Central memory CD8-positive, alpha-beta T cell (primary cell): ENCODE data around the gene BCL2L14.
A peak's percentile ranks its signal among the peaks of the same experiment; 100 is the strongest.

Experiments used
- ATAC-seq: fragments of 150-1000 bp; cut with Tn5 transposase; replicated peaks from 2 replicates; pipeline ENCODE4 v1.10.0; 2022; ENCODE audit warnings: mild to moderate bottlenecking, moderate FRiP score, moderate number of reproducible peaks; ENCODE audit not compliant: poor library complexity, severe bottlenecking; ENCODE audit errors: extremely low read depth
- DNase-seq, 2 donors: peaks; one replicate each; pipeline ENCODE4 v3.0.0; 2021; ENCODE audit warnings: low spot score in 2 of 2
- H3K27ac Mint-ChIP-seq: one replicate; pipeline ENCODE4 v1.8.0; 2022; ENCODE audit warnings: low read depth, mild to moderate bottlenecking, moderate library complexity, mixed read lengths
- H3K27me3 Mint-ChIP-seq: one replicate; pipeline ENCODE4 v1.8.0; 2022; ENCODE audit warnings: mixed read lengths
- H3K36me3 Mint-ChIP-seq: one replicate; pipeline ENCODE4 v1.8.0; 2022; ENCODE audit warnings: mild to moderate bottlenecking, moderate library complexity, mixed read lengths; ENCODE audit not compliant: insufficient read depth
- H3K4me1 Mint-ChIP-seq: one replicate; pipeline ENCODE4 v1.8.0; 2022; ENCODE audit warnings: mixed read lengths
- H3K4me3 Mint-ChIP-seq: one replicate; pipeline ENCODE4 v1.8.0; 2022; ENCODE audit warnings: mild to moderate bottlenecking, moderate library complexity, mixed read lengths
- H3K9me3 Mint-ChIP-seq: one replicate; pipeline ENCODE4 v1.8.0; 2022; ENCODE audit warnings: mixed read lengths

Gene BCL2L14, protein sequence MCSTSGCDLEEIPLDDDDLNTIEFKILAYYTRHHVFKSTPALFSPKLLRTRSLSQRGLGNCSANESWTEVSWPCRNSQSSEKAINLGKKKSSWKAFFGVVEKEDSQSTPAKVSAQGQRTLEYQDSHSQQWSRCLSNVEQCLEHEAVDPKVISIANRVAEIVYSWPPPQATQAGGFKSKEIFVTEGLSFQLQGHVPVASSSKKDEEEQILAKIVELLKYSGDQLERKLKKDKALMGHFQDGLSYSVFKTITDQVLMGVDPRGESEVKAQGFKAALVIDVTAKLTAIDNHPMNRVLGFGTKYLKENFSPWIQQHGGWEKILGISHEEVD

DNA sequence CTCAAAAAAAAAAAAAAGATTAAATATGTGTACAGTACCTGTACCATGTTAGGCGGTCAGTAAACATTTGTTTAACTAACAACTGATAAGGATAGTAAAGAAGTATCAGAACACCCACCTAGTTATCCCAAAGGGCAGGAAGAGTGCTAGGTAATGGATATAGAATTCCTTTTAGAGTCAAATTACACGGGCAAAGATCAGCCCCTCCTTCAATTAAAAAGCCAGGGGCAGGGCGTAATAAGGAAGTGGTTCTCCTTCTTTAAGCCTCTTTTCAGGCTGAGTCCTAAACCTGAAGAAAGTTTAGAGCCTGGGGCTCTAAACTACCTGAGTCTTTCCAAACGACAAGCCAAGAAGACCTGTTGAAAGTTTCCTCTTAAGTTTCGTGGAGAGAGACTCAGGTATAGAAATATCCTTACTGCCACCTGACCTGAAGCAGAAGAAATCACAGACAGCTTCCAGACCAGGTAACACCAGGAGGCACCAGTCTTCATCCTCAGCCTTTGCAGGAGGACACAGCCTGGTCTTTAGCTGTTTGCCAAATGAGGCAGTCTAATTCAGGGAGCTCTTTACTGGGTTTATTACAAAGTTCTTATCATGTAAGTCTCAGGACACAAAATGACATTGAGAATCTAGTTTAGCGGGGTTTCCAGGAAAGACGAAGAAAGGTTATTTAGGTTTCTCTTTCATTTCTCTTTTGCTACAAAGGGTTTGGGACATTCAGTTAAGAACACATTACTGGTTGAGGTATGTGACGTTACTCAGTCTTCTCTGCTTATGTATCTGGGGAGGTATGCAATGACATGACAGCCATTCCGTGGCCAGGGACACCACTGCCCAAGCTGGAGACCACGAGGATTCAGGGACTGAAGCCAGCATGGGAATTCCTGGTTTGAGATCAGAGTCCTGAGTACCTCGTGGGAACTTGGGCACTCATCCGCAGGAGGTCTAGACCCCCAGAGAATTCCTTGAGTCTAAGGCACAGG is at the start of gene BCL2L14:
TSS of gene BCL2L14 (plus strand) at position 266 of the 983 bp plus-strand sequence. CDS start 8,367 bp downstream, outside the sequence.
- Mint-ChIP-seq H3K9me3 (no peaks in the 10 kb centered on the region), H3K27ac (no peak within 1 kb of the TSS), H3K27me3 (peaks cover 48% of the 10 kb centered on the region), H3K4me3 (peak within 1 kb of the TSS; percentile 46), H3K36me3 (no peaks in the 10 kb centered on the region), H3K4me1 (peaks cover 26% of the 10 kb centered on the region)
- DNase-seq = no peak
- peak; percentile 36 for ATAC-seq

DNA sequence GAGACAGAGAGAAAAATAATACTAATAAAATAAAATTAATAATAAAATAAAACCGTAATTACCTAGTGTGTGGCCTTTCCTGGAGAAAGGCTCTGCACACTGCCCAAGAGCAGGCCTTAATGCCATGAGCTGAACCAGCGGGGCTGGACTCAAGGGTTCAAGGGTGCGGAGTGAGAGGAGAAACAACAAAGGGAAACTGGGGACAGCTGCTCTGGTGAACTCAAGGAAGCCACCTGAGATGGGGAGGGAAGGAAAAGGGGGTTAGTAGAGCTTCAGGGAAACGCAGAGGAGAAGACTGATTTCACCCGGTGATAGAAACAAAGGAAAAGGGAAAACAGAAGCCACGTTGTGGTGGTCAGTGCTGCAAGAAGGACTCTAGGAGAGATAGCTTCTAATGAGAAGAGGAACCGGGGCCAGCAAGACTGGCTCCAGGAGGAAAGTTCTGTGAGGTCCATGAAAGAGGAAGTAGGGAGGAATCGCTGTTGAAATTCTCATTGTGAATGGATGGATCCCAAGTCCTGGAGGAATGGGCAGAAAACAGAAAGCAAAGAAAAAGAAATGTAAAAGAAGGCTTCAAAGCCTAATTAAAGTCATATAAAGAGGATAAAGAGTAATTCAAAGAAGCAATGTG is 48.3 kb upstream of the BCL2L14 start:
- Mint-ChIP-seq H3K4me3 (no peak overlapping the region), H3K27ac (no peak overlapping the region), H3K36me3 (no peaks in the 10 kb centered on the region), H3K27me3 (no peaks in the 10 kb centered on the region), H3K4me1 (peaks cover 22% of the 10 kb centered on the region), H3K9me3 (no peaks in the 10 kb centered on the region)
- ATAC-seq = no peak
- no peak for DNase-seq

DNA sequence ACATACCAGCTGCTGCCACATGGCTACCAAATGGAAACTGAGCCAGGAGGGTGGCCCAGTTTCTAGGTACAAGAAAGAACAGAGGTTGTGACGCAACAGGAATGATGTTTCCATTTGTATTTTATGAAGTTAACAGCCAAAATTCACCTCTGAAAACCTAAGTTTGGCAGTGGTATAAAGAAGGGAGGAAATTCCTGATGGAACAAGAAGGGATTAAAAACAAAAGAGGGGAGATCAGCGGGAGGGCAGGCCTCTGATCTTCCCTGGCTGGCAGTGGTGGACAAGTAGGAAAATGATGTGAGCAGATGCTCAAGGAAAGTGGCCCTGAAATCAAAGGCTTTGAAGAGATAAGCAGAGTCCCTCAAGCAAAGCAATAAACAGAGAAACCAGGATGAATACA is 47.3 kb upstream of the BCL2L14 start:
- ATAC-seq = no peak
- peak overlapping the region; percentile 4 for H3K27ac Mint-ChIP-seq

DNA sequence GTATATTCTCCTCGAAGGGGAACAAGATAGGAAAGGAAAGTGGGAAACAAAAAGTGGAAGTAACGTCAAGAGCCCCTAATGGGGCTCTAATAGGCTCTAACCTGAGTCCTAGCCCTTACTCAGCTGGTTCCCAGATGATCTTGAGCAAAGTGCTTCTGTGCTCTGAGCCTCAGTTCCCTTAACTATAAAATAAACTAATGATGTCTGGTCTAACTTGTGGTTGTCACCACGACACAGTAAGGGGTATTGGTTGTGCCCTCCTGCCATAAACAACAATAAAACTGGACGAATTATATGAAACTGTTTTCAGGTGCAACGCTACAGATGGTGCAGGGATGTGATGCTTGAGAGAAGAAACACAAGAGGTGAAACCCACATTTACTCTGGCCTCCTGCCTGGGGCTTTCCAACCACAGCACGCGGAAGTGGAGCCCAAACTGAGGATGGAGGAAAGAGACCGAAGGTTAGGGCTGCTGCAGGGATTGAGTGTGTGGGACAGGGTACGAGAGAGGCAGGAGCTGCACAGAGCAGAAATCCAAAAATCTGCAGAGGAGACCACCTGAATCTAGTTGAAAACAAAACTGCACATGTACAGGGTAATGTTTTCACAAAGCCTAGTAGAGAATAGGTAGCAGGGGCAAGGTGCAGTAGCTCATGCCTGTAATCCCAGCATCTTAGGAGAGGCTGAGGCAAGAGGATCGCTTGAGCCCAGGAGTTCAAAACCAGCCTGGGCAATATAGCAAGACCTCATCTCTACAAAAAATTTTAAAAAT is 45.6 kb upstream of the BCL2L14 start:
- no peaks in the 10 kb centered on the region for H3K36me3 Mint-ChIP-seq
- peaks cover 22% of the 10 kb centered on the region for H3K4me1 Mint-ChIP-seq
- H3K27ac Mint-ChIP-seq = peak overlapping the region; percentile 16
- peak; percentile 79 for ATAC-seq
- H3K4me3 Mint-ChIP-seq = peak overlapping the region; percentile 4
- H3K9me3 Mint-ChIP-seq = no peaks in the 10 kb centered on the region
- H3K27me3 Mint-ChIP-seq = no peaks in the 10 kb centered on the region
- DNase-seq = no peak

More for the DNA sequence above, 47.3 kb upstream of the BCL2L14 start:
- Mint-ChIP-seq H3K4me1 (peaks cover 22% of the 10 kb centered on the region), H3K9me3 (no peaks in the 10 kb centered on the region), H3K4me3 (no peak overlapping the region), H3K36me3 (no peaks in the 10 kb centered on the region), H3K27me3 (no peaks in the 10 kb centered on the region)
- DNase-seq = no peak

DNA sequence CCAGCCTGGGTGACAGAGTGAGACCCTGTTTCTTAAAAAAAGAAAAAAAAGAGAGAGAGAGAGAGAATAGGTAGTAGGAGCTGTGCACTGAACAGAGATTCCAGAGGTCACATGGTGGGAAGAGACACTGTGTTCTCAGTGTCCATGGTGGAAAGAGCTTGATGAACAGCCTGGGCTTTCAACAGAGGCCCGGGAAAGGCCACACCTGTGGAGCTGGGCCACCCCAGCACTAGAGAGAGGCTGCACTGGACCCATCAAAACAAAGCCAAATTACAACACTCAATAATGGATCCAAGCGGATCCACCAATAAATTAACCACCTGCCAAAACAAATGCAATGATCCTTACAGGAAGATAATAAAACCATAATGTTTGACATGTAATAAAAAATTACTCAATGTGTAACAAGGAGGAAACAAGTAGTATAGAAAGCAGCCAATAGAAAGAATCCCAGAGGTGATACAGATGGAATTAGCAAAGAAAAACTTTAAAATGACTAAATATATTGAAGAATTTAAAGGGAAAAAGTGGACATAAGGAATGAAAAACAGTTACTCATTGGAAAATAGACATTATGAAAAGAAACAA is 44.8 kb upstream of the BCL2L14 start:
- H3K36me3 Mint-ChIP-seq = no peaks in the 10 kb centered on the region
- H3K27me3 Mint-ChIP-seq = no peaks in the 10 kb centered on the region
- no peaks in the 10 kb centered on the region for H3K9me3 Mint-ChIP-seq
- H3K4me3 Mint-ChIP-seq = no peak overlapping the region
- ATAC-seq (no peak), DNase-seq (no peak)
- H3K27ac Mint-ChIP-seq = peak overlapping the region; percentile 16
- H3K4me1 Mint-ChIP-seq = peaks cover 22% of the 10 kb centered on the region

DNA sequence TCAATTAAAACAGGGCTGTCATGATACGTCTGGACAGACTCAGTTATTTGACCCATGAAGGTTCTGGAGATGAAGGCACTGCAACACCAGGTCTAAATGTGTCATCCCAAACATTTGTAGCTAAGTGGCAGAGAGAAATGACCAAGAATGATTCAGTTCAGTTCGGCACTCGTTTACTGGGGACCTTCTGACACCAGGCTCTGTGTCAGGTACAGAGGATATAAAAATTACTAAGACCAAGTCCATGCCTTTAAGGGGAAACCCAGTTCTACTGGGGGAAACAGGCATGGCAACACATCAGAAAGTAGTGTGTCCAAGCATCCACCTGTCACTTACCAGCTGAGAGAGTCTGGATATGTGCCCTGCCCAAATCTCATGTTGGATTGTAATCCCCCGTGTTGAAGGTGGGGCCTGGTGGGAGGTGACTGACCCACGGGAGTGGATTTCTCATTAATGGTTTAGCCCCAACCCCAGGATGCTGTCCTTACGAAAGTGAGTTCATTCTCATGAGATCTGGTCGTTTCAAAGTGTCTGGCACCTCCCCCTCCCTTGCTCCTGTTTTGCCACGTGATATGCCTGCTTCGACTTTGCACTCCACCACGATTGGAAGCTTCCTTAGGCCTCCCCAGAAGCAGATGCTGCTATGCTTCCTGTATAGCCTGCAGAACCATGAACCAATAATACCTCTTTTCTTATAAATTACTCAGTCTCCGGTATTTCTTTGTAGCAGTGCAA is 41.9 kb upstream of the BCL2L14 start:
- no peaks in the 10 kb centered on the region for H3K36me3 Mint-ChIP-seq
- DNase-seq = no peak
- ATAC-seq = no peak
- H3K27ac Mint-ChIP-seq = peak overlapping the region; percentile 56
- H3K4me1 Mint-ChIP-seq = peaks cover 33% of the 10 kb centered on the region
- H3K4me3 Mint-ChIP-seq = no peak overlapping the region
- H3K27me3 Mint-ChIP-seq = no peaks in the 10 kb centered on the region
- no peaks in the 10 kb centered on the region for H3K9me3 Mint-ChIP-seq

DNA sequence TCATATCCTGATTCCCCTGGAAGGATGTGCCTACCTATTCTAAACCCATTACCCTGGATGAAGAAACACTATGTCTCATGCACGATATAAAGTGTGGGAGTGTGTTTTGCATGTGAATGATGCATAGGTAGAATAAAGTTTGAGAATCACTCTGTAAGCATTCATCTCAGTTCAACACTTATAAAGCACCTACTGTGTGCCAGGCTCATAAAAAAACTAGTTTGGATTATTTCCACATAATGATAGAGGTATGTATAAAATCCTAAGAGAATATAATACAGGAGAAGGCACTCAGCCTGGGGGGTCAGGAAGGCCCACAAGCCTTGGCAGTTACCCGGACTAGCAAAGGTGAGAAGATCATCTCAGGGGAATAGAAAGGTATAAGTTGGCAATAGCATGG is 41.1 kb upstream of the BCL2L14 start:
- Mint-ChIP-seq H3K36me3 (no peaks in the 10 kb centered on the region), H3K4me3 (no peak overlapping the region), H3K27ac (peak overlapping the region; percentile 26), H3K9me3 (no peaks in the 10 kb centered on the region), H3K4me1 (peaks cover 27% of the 10 kb centered on the region), H3K27me3 (no peaks in the 10 kb centered on the region)
- ATAC-seq (no peak), DNase-seq (no peak)

DNA sequence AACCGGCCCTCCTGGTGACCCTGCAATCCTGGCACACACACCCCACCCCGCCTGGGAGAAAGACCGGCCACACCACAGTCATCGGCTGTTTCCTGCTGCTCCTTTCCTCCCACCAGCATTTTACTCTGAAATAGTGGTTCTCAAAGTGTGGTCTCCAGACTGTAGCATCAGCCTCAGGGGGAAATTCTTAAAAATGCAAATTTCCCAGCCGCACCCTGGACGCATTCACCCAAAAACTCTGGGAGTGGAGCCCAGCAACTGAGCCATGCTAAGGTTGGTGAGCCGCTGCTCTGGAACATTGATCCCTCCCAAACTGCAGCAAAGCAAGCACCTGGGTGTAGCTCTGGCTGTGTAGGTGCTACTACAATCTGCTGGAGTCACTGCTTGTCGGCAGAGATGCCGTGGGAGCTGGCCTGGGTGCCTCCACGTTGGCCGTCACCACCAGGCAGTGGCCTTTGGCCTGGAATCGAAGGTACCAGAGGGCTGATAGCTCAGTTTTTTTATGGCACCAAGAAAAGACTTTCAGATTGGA is 38.4 kb upstream of the BCL2L14 start:
- no peaks in the 10 kb centered on the region for H3K36me3 Mint-ChIP-seq
- DNase-seq (no peak), ATAC-seq (no peak)
- peak overlapping the region; percentile 75 for H3K27ac Mint-ChIP-seq
- H3K27me3 Mint-ChIP-seq = peaks cover 8% of the 10 kb centered on the region
- peaks cover 16% of the 10 kb centered on the region for H3K4me1 Mint-ChIP-seq
- no peaks in the 10 kb centered on the region for H3K9me3 Mint-ChIP-seq
- H3K4me3 Mint-ChIP-seq = peak overlapping the region; percentile 73

DNA sequence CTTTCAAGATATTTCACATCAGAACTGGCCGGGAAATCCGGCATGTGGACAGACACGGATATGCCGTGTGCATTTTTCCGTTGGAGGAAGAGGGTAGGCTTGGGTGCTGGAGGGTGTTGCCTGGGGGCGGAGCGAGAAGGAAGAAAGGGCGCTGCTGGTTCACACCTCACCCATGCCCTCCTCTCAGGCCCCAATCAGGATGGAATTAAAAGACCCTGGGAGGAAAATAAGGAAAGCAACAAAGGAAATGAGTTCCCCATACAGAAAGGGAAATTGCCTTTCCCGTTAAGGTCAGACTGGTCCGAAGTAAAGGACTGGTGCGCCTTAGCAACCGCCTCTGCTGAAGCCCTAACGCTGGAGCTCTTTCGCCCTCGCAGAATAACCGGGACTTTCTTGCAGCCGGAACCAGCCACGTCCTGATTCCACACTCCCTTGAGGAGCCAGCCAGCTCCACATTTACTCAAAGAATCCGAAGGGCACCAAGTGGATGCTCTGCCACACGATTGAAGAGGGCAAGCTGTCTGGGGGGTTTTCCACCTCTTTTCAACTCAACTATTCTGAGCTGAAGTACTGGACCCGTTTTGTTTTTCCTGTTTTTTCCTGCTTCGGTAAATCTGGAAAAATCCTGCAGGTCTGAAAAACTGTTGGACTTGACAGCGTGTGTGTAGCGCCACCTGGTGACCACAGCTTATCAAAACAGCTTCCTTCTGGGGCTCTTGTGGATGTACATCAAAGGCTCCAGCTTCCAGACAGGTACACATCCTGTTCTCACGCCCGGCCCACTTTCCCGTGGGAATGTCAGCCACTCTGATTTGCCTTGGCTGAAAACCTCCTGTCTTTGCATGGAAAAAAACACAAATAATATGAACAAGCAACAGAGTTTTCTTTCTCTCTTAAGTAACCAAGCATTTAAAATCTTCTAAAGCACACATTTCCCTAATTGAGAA is 37.6 kb upstream of the BCL2L14 start:
- Mint-ChIP-seq H3K27ac (peak overlapping the region; percentile 75), H3K4me3 (peak overlapping the region; percentile 73), H3K36me3 (no peaks in the 10 kb centered on the region), H3K4me1 (peaks cover 16% of the 10 kb centered on the region), H3K9me3 (no peaks in the 10 kb centered on the region), H3K27me3 (peaks cover 16% of the 10 kb centered on the region)
- DNase-seq (peak; percentile 38 to 57), ATAC-seq (peak; percentile 43)

DNA sequence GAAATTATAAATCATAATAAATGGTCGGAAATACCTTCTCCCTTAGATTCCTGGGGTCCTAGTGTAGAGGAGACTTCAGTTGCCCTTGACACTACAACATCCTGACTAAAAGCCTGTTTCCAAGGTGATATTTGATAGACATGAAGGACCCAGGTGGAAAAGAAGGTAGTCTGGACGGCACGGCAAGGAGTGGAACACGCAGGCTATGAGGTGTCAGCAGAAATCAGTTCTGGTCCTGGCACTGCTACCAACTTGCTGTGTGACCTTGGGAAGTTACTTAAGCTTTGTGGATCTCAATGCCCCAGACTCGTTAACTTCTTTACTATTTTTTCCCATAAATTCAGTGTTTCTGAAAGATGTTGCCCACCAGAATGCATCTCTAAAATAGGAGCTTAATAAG is 36.9 kb upstream of the BCL2L14 start:
- H3K27me3 Mint-ChIP-seq = peaks cover 23% of the 10 kb centered on the region
- H3K4me3 Mint-ChIP-seq = peak overlapping the region; percentile 73
- ATAC-seq (no peak), DNase-seq (no peak)
- no peaks in the 10 kb centered on the region for H3K36me3 Mint-ChIP-seq
- no peaks in the 10 kb centered on the region for H3K9me3 Mint-ChIP-seq
- H3K4me1 Mint-ChIP-seq = peaks cover 16% of the 10 kb centered on the region
- H3K27ac Mint-ChIP-seq = no peak overlapping the region
